DMS53 treated with DMSO at 0.1 percent for 48 hours (cell line): ENCODE data around the gene NMS.

Source experiments
- DNase-seq: peaks from one replicate; lab custom pipeline; 2025; ENCODE audit not compliant: unreplicated experiment; lab: John Stamatoyannopoulos, UW

The NMS gene

DNA sequence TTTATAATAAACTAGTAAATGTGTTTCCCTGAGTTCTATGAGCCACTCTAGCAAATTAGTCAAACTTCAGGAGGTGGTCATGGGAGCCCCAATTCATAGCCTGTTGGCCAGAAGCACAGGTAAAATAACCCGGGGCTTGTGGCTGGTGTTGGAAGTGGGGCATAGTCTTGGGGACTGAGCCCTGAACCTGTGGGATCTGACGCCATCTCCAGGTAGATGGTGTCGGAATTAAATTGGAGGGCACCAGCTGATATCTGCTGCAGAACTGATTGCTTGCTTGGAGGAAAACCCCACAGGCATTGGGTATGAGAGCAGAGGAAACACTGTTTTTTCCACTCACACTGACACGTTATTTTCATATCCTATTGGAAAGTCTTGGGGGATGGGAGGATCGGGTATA is 14.1 kb downstream of the NMS start:
- no peak for DNase-seq

DNA sequence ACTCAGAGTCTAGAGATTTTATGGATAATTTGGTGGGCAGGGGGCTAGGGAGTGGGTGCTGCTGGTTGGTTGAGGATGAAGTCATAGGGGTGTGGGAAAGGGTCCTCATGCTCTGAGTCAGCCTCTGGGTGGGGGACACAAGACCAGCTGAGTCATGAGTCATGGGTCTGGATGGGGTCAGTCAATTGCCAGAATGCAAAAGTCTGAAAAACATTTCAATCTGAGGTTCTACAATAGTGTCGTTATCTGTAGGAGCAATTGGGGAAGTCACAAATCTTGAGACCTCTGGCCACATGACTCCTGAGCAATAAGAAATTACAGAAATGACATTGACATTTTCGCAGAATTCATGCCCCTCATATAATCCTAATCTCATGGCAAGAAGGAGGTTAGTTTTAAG is 15.1 kb downstream of the NMS start:
- no peak for DNase-seq

DNA sequence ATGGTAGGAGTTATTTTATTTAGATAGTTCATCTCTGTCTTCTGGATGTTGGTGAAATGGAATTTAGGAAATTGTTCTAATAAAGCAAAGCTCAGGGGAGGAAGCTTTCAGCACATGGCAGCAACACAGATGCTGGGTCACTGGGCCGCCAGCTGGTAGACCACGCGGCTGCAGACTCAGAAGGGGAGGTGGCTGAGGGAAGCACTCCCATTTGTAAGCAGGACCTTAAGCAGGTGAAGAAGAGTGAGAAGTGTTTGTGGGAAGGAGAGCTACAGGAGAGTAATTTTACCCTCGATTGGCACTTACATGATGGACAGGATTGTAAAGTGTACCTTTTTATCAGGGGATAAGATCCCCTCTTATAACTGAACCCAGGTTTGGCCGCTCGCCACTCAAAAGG is 24.4 kb downstream of the NMS start:
- no peak for DNase-seq

DNA sequence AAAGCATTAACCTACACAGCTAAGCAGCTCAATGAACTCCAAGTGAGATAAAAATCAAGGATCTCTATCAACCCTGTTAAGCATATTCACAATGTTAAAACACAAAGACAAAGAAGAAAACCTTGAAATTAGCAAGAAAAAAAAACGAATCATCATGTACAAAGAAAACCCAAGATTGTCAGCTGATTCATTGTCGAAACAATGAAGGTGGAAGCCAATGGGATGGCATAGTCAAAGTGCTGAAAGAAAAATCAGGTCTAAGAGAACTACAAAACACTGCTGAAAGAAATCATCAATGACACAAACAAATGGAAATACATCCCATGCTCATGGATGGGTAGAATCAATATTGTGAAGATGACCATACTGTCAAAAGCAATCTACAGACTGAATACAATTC is 32.5 kb downstream of the NMS start:
- DNase-seq, result no peak

DNA sequence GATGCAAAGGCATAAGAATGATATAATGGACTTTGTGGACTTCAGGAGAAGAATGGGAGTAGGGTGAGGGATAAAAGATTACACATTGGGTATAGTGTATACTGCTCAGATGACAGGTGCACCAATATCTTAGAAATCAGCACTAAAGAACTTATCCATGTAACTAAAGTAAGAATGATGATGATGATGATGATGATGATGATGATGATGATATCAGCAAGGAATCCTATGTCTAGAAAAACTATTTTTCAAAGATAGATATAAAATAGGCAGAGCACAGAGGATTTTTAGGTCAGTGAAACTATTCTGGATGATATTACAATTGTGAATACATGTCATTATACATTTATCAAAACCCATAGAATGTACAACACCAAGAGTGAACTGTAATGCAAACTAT is 34.3 kb downstream of the NMS start:
- no peak for DNase-seq

DNA sequence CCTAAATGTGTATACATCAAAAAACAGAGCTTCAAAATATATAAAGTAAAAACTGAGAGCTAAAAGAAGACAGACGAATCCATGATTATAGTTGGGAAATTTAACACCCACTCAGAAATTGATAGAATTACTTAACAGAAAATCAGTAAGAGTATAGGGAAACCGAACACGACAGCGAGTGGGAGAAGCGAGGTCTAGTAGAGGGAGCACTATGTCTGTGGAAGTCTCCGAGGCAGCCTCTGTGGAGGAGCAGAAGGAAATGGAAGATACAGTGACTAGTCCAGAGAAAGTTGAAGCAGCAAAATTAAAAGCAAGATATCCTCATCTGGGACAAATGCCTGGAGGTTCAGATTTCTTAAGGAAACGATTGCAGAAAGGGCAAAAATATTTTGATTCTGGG is 38.8 kb downstream of the NMS start:
- DNase-seq, result no peak

DNA sequence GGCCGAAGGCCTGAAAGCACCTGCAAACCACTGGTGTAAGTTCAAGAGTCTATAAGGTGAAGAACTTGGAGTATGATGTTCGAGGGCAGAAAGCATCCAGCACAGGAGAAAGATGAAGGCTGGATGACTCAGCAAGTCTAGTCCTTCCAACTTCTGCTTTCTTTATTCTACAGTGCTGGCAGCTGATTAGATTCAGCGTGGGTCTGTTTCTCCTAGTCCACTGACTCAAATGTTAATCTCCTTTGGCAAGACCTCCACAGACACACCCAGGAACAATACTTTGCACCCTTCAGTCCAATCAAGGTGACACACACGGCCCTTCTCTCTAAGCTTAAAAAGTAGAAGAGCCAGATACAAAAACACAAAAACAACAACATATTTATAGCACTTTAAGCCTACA is 43.4 kb downstream of the NMS start:
- no peak for DNase-seq

DNA sequence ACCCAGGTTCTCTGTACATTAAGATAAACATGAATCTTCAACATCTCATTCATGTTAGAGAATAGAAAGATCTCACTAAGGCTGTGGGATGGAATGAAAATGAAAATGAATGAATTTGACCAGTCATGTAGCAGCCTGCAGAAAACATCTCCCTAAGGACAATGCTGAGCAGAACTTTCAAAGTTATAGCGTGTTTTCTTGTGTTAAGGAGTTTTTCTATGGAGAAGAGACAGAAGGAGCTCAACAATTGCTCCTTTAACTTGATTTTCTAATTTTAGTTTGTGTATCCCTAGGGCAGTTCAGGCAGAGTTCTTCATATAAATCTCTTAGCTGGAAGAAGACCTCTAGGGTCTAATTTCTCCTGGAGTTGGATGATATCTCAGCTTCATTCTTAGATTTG is 47.3 kb downstream of the NMS start:
- DNase-seq, result no peak

DNA sequence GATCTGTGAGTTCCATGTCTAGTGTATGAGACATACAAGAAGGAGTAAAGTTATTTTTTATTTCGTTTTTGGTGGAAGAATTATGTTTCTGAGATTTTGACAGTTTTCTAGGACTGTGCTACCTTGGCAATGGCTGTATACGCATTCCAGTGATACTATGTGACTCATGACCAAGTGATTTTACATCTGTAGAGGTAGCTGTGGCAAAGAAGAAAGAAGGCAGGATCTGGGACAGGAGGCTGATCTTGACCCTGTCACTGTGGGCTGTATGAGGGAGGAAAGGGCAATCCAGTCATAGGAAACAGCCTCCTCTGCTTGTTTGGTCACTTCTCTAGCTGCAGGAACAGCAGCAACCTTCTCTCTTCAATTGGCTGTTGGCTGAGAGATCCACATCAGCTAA is 48.5 kb downstream of the NMS start:
- no peak for DNase-seq

DNA sequence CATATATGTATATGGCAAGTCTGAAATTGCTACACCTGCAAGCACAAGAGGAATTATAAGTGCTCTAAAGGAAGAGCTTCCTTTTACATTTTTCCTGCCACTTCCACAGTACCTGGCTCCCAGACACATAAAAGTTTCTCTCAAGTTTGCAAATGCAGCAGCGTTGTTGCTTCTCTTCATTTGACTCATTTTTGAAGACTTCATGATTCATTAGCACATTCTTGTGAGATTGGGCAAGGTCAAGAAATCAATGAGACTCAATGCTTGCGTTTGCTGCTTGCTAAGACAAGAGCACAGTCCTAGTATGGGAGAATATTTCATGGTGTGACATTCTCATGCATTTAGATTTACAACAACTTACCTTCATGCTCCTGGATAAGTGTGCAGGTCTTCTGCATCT is 49.9 kb downstream of the NMS start:
- no peak for DNase-seq

DNA sequence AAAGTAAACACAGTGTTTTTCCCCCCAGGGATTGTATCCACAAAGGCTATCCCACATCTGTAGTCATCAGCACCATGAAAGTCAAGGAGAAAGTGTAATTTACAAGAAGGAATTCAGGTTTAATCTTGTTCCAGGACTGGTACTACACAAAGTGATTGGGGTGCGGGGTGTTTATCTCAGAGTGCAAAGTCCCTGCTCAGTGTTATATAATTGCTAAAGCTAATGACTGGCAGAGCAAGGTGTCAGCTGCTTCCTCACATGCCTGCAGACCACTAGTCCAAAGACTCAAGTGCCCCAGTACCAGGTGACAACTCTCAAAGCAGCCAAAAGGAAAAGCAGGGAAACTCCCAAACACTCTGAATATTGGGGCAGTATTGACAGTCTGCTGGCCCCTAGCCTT is 52.1 kb downstream of the NMS start:
- DNase-seq, result no peak

DNA sequence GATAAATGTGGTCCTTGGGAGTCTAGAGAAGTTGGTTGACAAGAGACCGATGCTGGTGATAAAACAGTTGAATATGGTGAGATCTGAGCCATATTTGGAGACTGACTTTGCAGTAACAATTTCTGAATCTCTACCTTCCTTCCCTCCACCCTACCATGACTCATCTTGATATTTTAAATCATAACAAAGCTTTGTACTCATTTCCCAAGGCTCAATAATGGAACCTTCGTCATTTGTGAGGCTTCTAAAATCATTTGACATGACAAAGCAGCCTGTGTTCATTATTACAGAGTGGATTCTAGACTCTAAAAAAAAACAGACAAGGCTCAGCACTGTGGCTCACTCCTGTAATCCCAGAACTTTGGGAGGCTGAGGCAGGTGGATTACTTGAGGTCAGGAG is 54.0 kb downstream of the NMS start:
- no peak for DNase-seq

DNA sequence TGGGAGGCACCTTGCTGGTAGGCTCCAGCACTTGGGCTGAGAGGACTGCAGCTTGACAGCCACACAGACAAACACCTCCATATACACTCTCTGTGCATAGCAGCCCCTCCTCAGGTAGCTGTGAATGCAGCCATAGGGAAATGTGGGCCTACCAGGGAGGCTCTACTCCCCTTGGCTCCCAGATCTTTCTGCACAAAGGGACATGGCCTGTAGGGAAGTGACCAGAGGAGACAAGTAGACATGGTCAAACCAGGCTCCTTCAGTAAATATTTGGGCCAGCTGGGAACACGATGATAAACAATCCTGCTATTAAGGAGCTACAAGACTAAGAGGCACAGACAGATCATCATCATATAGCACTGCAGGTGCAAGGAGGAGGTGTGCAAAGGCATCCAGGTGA is 56.6 kb downstream of the NMS start:
- DNase-seq, result no peak

DNA sequence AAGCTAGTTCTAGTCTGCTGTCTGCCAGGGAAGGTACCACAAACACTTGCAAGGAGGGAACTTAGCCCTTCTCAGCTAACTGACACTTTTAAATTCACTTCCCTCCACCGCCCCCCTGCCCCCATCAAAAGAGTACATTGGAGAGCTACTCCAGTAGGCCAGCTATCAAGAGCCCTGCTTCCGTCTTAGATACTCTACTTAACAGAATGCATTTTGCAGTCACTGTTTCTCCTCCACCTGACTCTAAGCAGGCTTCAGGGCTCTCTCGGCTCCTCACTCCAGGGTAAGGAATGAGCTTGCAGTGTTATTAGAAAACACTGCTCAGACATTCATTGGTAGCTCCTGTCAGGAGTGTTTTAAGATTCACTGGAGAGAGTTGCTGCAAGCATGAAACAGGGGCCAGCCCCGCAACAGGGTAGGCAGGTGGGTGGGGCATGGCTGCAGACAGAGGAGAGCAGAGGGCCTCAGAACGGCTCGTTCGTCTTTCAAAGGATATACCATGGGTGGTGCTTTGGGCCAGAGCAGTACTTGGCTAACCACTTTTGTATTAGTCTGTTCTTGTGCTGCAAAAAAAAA is 57.2 kb downstream of the NMS start:
- DNase-seq, result no peak

DNA sequence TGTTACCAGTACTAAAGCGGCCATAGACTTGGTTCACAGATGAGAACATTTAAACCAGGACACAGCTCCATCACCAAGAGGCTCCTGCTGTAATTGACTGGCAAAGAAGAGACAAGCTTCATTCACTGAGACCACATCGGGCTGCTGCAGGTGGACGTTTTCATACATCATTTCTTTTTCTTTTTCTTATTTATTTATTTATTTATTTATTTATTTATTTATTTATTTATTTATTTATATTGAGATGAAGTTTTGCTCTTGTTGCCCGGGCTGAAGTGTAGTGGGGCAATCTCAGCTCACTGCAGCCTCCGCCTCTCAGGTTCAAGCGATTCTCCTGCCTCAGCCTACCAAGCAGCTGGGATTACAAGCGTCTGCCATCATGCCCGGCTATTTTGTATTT is 58.9 kb downstream of the NMS start:
- no peak for DNase-seq

DNA sequence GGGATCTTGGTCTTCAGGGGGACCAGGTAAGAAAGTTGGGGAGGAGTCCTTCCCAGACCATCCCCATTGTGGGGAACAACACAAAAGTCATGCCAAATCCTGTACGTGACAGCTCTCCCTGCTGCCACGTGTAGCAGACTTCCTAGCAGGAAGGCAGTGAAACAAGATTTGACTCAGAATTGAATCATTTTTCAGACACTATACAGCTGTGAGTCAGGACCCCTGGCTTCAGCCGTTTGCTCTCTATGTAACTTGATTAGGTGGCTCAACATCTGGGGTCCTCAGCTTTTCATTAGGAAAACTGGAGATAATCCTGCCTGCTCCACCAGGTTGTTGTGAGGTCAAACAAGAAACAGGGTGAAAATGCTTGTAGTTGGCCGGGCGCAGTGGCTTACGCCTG is 59.6 kb downstream of the NMS start:
- DNase-seq, result no peak
